HL-60 (cell line): Measurements from ENCODE around the gene CLVS2.

Source experiments
- DNase-seq, 2 experiments: peaks; one replicate each; pipeline ENCODE4 v3.0.0-alpha.2; 2010 to 2020; ENCODE audit warnings: low read depth in 1 of 2, low spot score in 1 of 2
- H3K27ac ChIP-seq: fragments of 250-450 bp; sonication (Bioruptor Pico); replicated peaks from 2 replicates; pipeline ENCODE4 v1.5.1; 2020; ENCODE audit warnings: mild to moderate bottlenecking, moderate library complexity
- H3K27me3 ChIP-seq: fragments of 250-450 bp; sonication (Bioruptor Pico); 2 replicates; pipeline ENCODE4 v1.5.1; 2021; ENCODE audit warnings: mild to moderate bottlenecking, moderate library complexity; ENCODE audit not compliant: insufficient read depth, poor library complexity, severe bottlenecking
- H3K4me3 ChIP-seq: replicated peaks from 2 replicates; pipeline ENCODE4 v1.5.1; 2011; ENCODE audit warnings: mild to moderate bottlenecking, control low read depth, low read length; ENCODE audit not compliant: insufficient read depth
- GABPA ChIP-seq: IDR thresholded peaks from 2 replicates; pipeline ENCODE4 v1.6.1; 2012; ENCODE audit warnings: low read depth
- POLR2AphosphoS5 ChIP-seq: IDR thresholded peaks from 2 replicates; pipeline ENCODE4 v1.6.1; 2012; ENCODE audit warnings: low read depth
- SPI1 ChIP-seq: IDR thresholded peaks from 2 replicates; pipeline ENCODE4 v1.6.1; 2012; ENCODE audit warnings: low read depth, mild to moderate bottlenecking, borderline replicate concordance
- TF ChIP-seq, protein P1 (sequence below): IDR thresholded peaks from one replicate; pipeline ENCODE4 v1.5.1; 2011; ENCODE audit warnings: low read length, control low read depth, inconsistent platforms; ENCODE audit not compliant: insufficient read depth
- TF ChIP-seq, protein P2 (sequence below): IDR thresholded peaks from 2 replicates; pipeline ENCODE4 v1.6.1; 2012; ENCODE audit warnings: low read depth; ENCODE audit not compliant: insufficient replicate concordance

Gene CLVS2

DNA sequence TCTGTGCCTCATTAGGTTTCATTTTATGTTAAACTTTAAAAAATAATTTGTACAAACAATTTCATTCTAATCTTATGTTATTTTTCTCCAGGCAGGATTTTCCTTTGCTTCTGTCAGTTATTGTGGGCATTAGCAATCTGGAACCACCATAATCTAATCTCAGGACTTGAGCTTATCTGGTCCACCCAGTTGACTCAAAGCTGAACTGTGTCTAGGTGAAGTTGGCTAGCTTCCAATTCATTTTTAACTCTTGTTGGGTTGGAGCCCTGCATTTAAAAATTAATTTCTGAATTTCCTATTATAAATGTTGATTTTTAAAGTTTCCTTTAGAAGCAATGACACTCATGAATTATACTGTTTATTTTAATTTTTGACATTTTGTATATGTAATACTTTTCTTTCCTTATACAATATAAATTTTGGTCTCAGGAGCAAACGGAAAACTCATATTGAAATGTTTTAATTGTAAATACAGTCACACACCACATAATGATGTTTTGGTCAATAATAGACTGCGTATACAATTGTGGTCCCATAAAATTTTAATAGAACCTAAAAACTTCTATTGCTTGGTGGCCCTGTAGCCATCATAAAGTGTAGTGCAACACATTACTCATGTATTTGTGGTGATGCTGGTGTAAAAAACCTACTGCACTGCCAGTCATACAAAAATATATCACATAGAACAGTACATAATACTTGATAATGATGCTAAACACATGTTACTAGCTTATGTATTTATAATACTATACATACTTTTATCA lies 121.3 kb downstream of the CLVS2 start:
- no peak for DNase-seq
- Histone ChIP-seq H3K4me3 (no peak overlapping the region), H3K27ac (no peak overlapping the region), H3K27me3 (no peaks in the 10 kb centered on the region)
- TF ChIP-seq, protein P1, sequence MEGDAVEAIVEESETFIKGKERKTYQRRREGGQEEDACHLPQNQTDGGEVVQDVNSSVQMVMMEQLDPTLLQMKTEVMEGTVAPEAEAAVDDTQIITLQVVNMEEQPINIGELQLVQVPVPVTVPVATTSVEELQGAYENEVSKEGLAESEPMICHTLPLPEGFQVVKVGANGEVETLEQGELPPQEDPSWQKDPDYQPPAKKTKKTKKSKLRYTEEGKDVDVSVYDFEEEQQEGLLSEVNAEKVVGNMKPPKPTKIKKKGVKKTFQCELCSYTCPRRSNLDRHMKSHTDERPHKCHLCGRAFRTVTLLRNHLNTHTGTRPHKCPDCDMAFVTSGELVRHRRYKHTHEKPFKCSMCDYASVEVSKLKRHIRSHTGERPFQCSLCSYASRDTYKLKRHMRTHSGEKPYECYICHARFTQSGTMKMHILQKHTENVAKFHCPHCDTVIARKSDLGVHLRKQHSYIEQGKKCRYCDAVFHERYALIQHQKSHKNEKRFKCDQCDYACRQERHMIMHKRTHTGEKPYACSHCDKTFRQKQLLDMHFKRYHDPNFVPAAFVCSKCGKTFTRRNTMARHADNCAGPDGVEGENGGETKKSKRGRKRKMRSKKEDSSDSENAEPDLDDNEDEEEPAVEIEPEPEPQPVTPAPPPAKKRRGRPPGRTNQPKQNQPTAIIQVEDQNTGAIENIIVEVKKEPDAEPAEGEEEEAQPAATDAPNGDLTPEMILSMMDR, result no peak
- TF ChIP-seq GABPA (no peak), POLR2AphosphoS5 (no peak), SPI1 (no peak)
- TF ChIP-seq, protein P2, sequence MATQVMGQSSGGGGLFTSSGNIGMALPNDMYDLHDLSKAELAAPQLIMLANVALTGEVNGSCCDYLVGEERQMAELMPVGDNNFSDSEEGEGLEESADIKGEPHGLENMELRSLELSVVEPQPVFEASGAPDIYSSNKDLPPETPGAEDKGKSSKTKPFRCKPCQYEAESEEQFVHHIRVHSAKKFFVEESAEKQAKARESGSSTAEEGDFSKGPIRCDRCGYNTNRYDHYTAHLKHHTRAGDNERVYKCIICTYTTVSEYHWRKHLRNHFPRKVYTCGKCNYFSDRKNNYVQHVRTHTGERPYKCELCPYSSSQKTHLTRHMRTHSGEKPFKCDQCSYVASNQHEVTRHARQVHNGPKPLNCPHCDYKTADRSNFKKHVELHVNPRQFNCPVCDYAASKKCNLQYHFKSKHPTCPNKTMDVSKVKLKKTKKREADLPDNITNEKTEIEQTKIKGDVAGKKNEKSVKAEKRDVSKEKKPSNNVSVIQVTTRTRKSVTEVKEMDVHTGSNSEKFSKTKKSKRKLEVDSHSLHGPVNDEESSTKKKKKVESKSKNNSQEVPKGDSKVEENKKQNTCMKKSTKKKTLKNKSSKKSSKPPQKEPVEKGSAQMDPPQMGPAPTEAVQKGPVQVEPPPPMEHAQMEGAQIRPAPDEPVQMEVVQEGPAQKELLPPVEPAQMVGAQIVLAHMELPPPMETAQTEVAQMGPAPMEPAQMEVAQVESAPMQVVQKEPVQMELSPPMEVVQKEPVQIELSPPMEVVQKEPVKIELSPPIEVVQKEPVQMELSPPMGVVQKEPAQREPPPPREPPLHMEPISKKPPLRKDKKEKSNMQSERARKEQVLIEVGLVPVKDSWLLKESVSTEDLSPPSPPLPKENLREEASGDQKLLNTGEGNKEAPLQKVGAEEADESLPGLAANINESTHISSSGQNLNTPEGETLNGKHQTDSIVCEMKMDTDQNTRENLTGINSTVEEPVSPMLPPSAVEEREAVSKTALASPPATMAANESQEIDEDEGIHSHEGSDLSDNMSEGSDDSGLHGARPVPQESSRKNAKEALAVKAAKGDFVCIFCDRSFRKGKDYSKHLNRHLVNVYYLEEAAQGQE, result no peak

DNA sequence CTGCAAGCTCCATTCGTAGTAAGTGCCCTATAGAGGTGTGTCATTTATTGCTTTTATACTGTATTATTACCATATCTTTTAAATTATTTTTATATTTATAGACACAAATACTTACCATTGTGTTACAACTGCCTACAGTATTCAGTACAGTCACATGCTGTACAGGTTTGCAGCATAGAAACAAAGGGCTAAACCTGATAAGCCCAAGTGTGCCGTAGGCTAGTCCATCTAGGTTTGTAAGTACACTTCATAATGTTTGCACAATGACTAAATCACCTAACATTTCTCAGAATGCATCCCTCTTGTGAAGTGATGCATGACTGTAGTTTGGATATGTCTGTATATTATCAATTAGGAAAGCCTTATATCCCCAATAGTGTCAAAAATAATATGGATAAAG lies 122.8 kb downstream of the CLVS2 start:
- H3K27me3 ChIP-seq, result no peaks in the 10 kb centered on the region
- no peak overlapping the region for H3K27ac ChIP-seq
- TF ChIP-seq POLR2AphosphoS5 (no peak), GABPA (no peak)
- no peak overlapping the region for H3K4me3 ChIP-seq
- no peak for DNase-seq
